HepG2 (cell line): ENCODE data around the gene ZXDC. TPM values are rescaled to one million over a fixed set of nuclear protein-coding genes. Genes with fewer than 3 reads are reported as not detected.

Experiments used
- ATAC-seq: fragments of 200-7000 bp; cut with Tn5 transposase; 3 replicates; pipeline ENCODE4 v1.9.1; 2020; ENCODE audit warnings: mild to moderate bottlenecking, moderate library complexity
- BruUV-seq: library from RNA; stranded (reverse); fragments of 400-500 nt; replicated peaks from 2 replicates; lab custom pipeline; 2021; lab: Mats Ljungman, UMichigan
- CTCF ChIA-PET: fragments of 300-600 bp; formaldehyde crosslinking; extraction: SDS; loops from one replicate; lab custom pipeline; 2021; ENCODE audit warnings: low total read pairs, inconsistent platforms, low intra/inter-chr PET ratio; lab: Yijun Ruan, JAX
- POLR2A ChIA-PET: fragments of 350-600 bp; sonication (Branson Sonifier 250); formaldehyde crosslinking; loops from one replicate; lab custom pipeline; 2020; ENCODE audit warnings: antibody characterized with exemption, inconsistent platforms; lab: Yijun Ruan, JAX
- DNase-seq: peaks from one replicate; pipeline ENCODE4 v3.0.0-alpha.2; 2015; ENCODE audit warnings: low spot score
- FAIRE-seq: peaks from 3 replicates; lab custom pipeline; 2011; peaks lifted over from hg19 to GRCh38; lab: Jason Lieb, UNC
- H2AFZ ChIP-seq: one replicate; pipeline ENCODE4 v1.6.1; 2011; ENCODE audit warnings: low read length, inconsistent platforms
- H3K27ac ChIP-seq: fragments of 300-600 bp; 3 replicates; pipeline ENCODE4 v1.8.0; 2011; ENCODE audit warnings: mixed run types, mild to moderate bottlenecking, mixed read lengths, low read length, inconsistent platforms; ENCODE audit not compliant: insufficient read depth; ENCODE audit errors: extremely low read length
- H3K27me3 ChIP-seq, 2 experiments: fragments of 200-600 bp in 1 of 2; 2 replicates in 1 of 2; 3 replicates in 1 of 2; pipeline versions ENCODE4 v1.6.0 to v1.8.0; 2011; ENCODE audit warnings: low read length in 2 of 2, mild to moderate bottlenecking in 2 of 2, moderate library complexity in 2 of 2, inconsistent platforms in 1 of 2; ENCODE audit not compliant: insufficient read depth in 2 of 2, control insufficient read depth in 1 of 2
- H3K36me3 ChIP-seq, 2 experiments: fragments of 200-600 bp in 1 of 2; replicated peaks in 1 of 2; 2 replicates in 1 of 2; 3 replicates in 1 of 2; pipeline versions ENCODE4 v1.5.1 to v1.8.0; 2011; ENCODE audit warnings: low read length in 2 of 2, inconsistent platforms in 1 of 2; ENCODE audit not compliant: insufficient read depth in 2 of 2, control insufficient read depth in 1 of 2
- H3K4me1 ChIP-seq: 2 replicates; pipeline ENCODE4 v1.5.1; 2012; ENCODE audit warnings: low read length, inconsistent platforms; ENCODE audit not compliant: insufficient read depth
- H3K4me2 ChIP-seq: 2 replicates; pipeline ENCODE4 v1.6.0; 2011; ENCODE audit warnings: low read depth, low read length, inconsistent platforms
- H3K4me3 ChIP-seq, 3 experiments: fragments of 200-600 bp in 1 of 3; sonication (generic), shearing (Covaris generic) in 1 of 3; replicated peaks in 1 of 3; 2 replicates each; pipeline ENCODE4 v1.5.1; 2011 to 2016; ENCODE audit warnings: low read length in 3 of 3, inconsistent platforms in 2 of 3, low read depth in 2 of 3, mild to moderate bottlenecking in 2 of 3, control low read depth in 1 of 3, mixed read lengths in 1 of 3; ENCODE audit not compliant: insufficient read depth in 1 of 3
- H3K79me2 ChIP-seq: one replicate; pipeline ENCODE4 v1.6.1; 2011; ENCODE audit warnings: low read length, inconsistent platforms; ENCODE audit not compliant: insufficient read depth
- H3K9ac ChIP-seq: 2 replicates; pipeline ENCODE4 v1.6.0; 2011; ENCODE audit warnings: mild to moderate bottlenecking, low read depth, low read length, inconsistent platforms; ENCODE audit not compliant: insufficient read depth
- H3K9me3 ChIP-seq: 2 replicates; pipeline ENCODE4 v1.5.1; 2012; ENCODE audit warnings: mild to moderate bottlenecking, low read length
- H4K20me1 ChIP-seq: 2 replicates; pipeline ENCODE4 v1.6.0; 2011; ENCODE audit warnings: inconsistent platforms, mild to moderate bottlenecking, low read length, moderate library complexity; ENCODE audit not compliant: insufficient read depth
- POGK ChIP-seq: sonication (generic); formaldehyde crosslinking; conservative IDR thresholded peaks from 2 replicates; pipeline ENCODE4 v1.8.0; 2022; ENCODE audit warnings: mild to moderate bottlenecking, moderate library complexity, missing genetic modification reagents
- SMAD1 ChIP-seq: sonication (generic); formaldehyde crosslinking; IDR thresholded peaks from 2 replicates; pipeline ENCODE4 v1.4.0; 2020; ENCODE audit warnings: missing genetic modification reagents, low read depth, mild to moderate bottlenecking, borderline replicate concordance
- STAT6 ChIP-seq: sonication (generic); formaldehyde crosslinking; IDR thresholded peaks from 2 replicates; pipeline ENCODE4 v1.4.0; 2020; ENCODE audit warnings: missing genetic modification reagents, mild to moderate bottlenecking, borderline replicate concordance
- ZNF18 ChIP-seq: sonication (generic); formaldehyde crosslinking; IDR thresholded peaks from 2 replicates; pipeline ENCODE4 v1.8.0; 2022; ENCODE audit warnings: mild to moderate bottlenecking, missing genetic modification reagents; ENCODE audit not compliant: insufficient replicate concordance
- ZNF329 ChIP-seq: sonication (generic); formaldehyde crosslinking; IDR thresholded peaks from 2 replicates; pipeline ENCODE4 v1.9.0; 2021; ENCODE audit warnings: low read depth, mild to moderate bottlenecking, missing genetic modification reagents
- ZNF691 ChIP-seq: sonication (generic); formaldehyde crosslinking; IDR thresholded peaks from 2 replicates; pipeline ENCODE4 v1.4.0; 2020; ENCODE audit warnings: missing genetic modification reagents, low read depth, mild to moderate bottlenecking, borderline replicate concordance
- ZNF772 ChIP-seq: sonication (generic); formaldehyde crosslinking; IDR thresholded peaks from 2 replicates; pipeline ENCODE4 v1.5.0; 2020; ENCODE audit warnings: mild to moderate bottlenecking, missing genetic modification reagents
- ZSCAN21 ChIP-seq: sonication (generic); formaldehyde crosslinking; IDR thresholded peaks from 2 replicates; pipeline ENCODE4 v1.8.0; 2022; ENCODE audit warnings: mild to moderate bottlenecking, missing genetic modification reagents, moderate library complexity, borderline replicate concordance
- WGBS: methylation state at CpG from one replicate; pipeline ENCODE4 v1.1.6; 2017; ENCODE audit warnings: low lambda C conversion rate; 5-methylcytosine and 5-hydroxymethylcytosine counted together
- in situ Hi-C: cut with HindIII; loops from 2 replicates; pipeline ENCODE4 v1.10.0; 2017; ENCODE audit warnings: low pct_unique_long_range_greater_than_20kb; ENCODE audit not compliant: extremely low pct_ligation_motif_present
- intact Hi-C: fragments of 100-400 bp; cut with micrococcal nuclease; formaldehyde crosslinking; loops from one replicate; pipeline ENCODE4 v1.10.0; 2022; ENCODE audit not compliant: unreplicated experiment
- polyA plus RNA-seq, 8 experiments: library from polyadenylated mRNA; depleted of rRNA in 3 of 8; stranded (reverse) in 7 of 8; unstranded in 1 of 8; fragments of >200 nt; fragmentation: Illumina TruSeq in 4 of 8; extraction: Trizol in 4 of 8; gene quantifications; 2 replicates each; pipeline versions ENCODE4 v1.2.1 to v1.2.3, GENCODE V29; 2011 to 2016; ENCODE audit warnings: low read depth in 4 of 8, missing spikeins in 1 of 8, mixed read lengths in 1 of 8; ENCODE audit not compliant: insufficient read depth in 1 of 8
- total RNA-seq, 5 experiments: library from RNA; depleted of rRNA; stranded (reverse); fragments of >200 nt; fragmentation: Illumina TruSeq; extraction: Trizol; gene quantifications; 2 replicates each; pipeline ENCODE4 v1.2.3, GENCODE V29; 2016; ENCODE audit warnings: low read depth in 1 of 5

The ZXDC gene
- total and polyA plus RNA-seq, 2 of the 13 experiments (the other 11 are each of a cell fraction or from before 2014, with no cell fraction given), result 17.6 to 21.2 TPM

- Histone ChIP-seq H3K79me2 (no peaks in the 10 kb centered on the region), H3K4me2 (no peak overlapping the region), H4K20me1 (no peaks in the 10 kb centered on the region), H2AFZ (no peak overlapping the region), H3K27ac (no peak overlapping the region), H3K36me3 (no peaks in the 10 kb centered on the region), H3K4me1 (no peaks in the 10 kb centered on the region), H3K27me3 (peaks cover 2 to 27% of the 10 kb centered on the region in 2 experiments; a peak in 4 of 5 replicates), H3K9ac (no peak overlapping the region), H3K4me3 (no peak overlapping the region), H3K9me3 (no peaks in the 10 kb centered on the region)
- no peak for DNase-seq
- intact Hi-C loops (no loop called here), in situ Hi-C loops (no loop called here)
- no peak for TF ChIP-seq STAT6
- TF ChIP-seq ZNF772, result no peak
- no peak for TF ChIP-seq ZNF691 (CRISPR knock-in tag)
- TF ChIP-seq SMAD1, result no peak
- TF ChIP-seq ZNF18 (CRISPR knock-in tag), result no peak
- no peak for TF ChIP-seq ZSCAN21 (CRISPR knock-in tag)
- no peak for TF ChIP-seq POGK (CRISPR knock-in tag)
- TF ChIP-seq ZNF329 (CRISPR knock-in tag), result no peak
- no TSS peak for BruUV-seq
- ChIA-PET CTCF (no interaction called here), POLR2A (no interaction called here)
- FAIRE-seq, result no peak
- ATAC-seq, result no peak
- WGBS, result 5% methylated on average over 8 of the region's 8 CpGs
Observed at GRCh38 chr3:126401611-126402160, 74.0 kb downstream of the ZXDC start.
